NB4 (cell line): Measurements from ENCODE around the gene HELZ.

ENCODE experiments used
- MAX ChIP-seq: IDR thresholded peaks from 2 replicates; pipeline ENCODE4 v1.6.1; 2011; ENCODE audit warnings: low read depth, low read length
- MYC ChIP-seq: IDR thresholded peaks from 2 replicates; pipeline ENCODE4 v1.6.1; 2011; ENCODE audit warnings: low read depth, low read length
- TF ChIP-seq, protein P1 (sequence below): IDR thresholded peaks from one replicate; pipeline ENCODE4 v1.5.1; 2012; ENCODE audit warnings: low read depth, low read length

DNA sequence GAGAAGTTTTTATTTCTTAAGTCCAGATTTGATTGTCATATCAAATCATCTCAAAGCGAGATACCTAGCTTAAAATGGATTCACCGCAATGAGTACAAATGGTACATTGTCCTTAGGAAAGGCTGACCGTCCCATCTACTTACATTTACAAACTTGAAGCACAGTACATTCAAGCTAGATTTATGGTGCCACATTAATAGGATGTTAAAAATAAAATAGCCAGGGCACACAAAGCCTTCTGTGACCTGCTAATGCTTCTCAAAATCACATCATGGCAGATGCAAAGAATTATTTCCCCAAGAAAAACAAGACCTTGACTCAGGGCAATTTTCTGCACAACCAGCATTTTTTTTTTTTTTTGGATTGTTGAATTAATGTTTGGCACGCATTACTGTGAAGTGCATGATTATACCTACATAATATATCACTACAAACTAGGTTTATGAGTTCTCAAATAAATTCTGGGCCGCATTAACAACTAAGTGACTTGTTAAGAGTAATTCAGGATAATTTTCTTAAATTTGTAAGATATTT lies 175.3 kb downstream of the HELZ start:
- no peak for TF ChIP-seq MYC
- TF ChIP-seq, protein P1, sequence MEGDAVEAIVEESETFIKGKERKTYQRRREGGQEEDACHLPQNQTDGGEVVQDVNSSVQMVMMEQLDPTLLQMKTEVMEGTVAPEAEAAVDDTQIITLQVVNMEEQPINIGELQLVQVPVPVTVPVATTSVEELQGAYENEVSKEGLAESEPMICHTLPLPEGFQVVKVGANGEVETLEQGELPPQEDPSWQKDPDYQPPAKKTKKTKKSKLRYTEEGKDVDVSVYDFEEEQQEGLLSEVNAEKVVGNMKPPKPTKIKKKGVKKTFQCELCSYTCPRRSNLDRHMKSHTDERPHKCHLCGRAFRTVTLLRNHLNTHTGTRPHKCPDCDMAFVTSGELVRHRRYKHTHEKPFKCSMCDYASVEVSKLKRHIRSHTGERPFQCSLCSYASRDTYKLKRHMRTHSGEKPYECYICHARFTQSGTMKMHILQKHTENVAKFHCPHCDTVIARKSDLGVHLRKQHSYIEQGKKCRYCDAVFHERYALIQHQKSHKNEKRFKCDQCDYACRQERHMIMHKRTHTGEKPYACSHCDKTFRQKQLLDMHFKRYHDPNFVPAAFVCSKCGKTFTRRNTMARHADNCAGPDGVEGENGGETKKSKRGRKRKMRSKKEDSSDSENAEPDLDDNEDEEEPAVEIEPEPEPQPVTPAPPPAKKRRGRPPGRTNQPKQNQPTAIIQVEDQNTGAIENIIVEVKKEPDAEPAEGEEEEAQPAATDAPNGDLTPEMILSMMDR = no peak
- TF ChIP-seq MAX = no peak
